Gastrocnemius medialis (tissue), 4 donors: Measurements from ENCODE around the gene LDAF1. TPM values are rescaled to one million over a fixed set of nuclear protein-coding genes. Genes with fewer than 3 reads are reported as not detected.
"Not testable (repeated sequence)": the region's sequence is repeated elsewhere in the genome, so short reads cannot be mapped to it uniquely, and the experiment has no call there.

Source experiments
- ATAC-seq, 2 donors: fragments of 150-250 bp; one replicate each; pipeline ENCODE4 v1.9.1; 2016
- DNase-seq, 2 donors: peaks; one replicate each; pipeline ENCODE4 v3.0.0-alpha.2; 2019
- H3K27ac ChIP-seq, 4 donors: fragments of 200-600 bp; sonication (generic); 1 replicate in 1 of 4; 2 replicates in 3 of 4; pipeline ENCODE4 v1.5.1; 2016 to 2018; ENCODE audit warnings: mild to moderate bottlenecking in 2 of 4, moderate library complexity in 1 of 4
- H3K27me3 ChIP-seq, 3 donors: fragments of 200-600 bp; sonication (generic) in 2 of 3; 1 replicate in 1 of 3; 2 replicates in 2 of 3; pipeline versions ENCODE4 v1.5.1 to v1.6.0; 2016 to 2019; ENCODE audit warnings: mild to moderate bottlenecking in 1 of 3, moderate library complexity in 1 of 3
- H3K36me3 ChIP-seq, 2 donors: fragments of 200-600 bp; sonication (generic) in 1 of 2; one replicate each; pipeline ENCODE4 v1.5.1; 2017 to 2018
- H3K4me1 ChIP-seq, 2 donors: fragments of 200-600 bp; sonication (generic) in 1 of 2; one replicate each; pipeline ENCODE4 v1.5.1; 2016 to 2017; ENCODE audit warnings: mild to moderate bottlenecking in 2 of 2
- H3K4me3 ChIP-seq, 4 donors: fragments of 200-600 bp; sonication (generic) in 3 of 4; 1 replicate in 1 of 4; 2 replicates in 3 of 4; pipeline ENCODE4 v1.5.1; 2016 to 2019; ENCODE audit warnings: mild to moderate bottlenecking in 2 of 4
- H3K9me3 ChIP-seq, 3 donors: fragments of 200-600 bp; sonication (generic) in 2 of 3; 1 replicate in 1 of 3; 2 replicates in 2 of 3; pipeline ENCODE4 v1.5.1; 2016 to 2019
- CTCF ChIP-seq, 5 experiments: fragments of 450-650 bp in 3 of 5; fragments of 200-600 bp in 2 of 5; sonication (generic) in 2 of 5; IDR thresholded peaks in 4 of 5; conservative IDR thresholded peaks in 1 of 5; 1 replicate in 4 of 5; 2 replicates in 1 of 5; pipeline ENCODE4 v1.5.1; 2016 to 2019; ENCODE audit warnings: antibody characterized with exemption in 5 of 5, mild to moderate bottlenecking in 3 of 5, moderate library complexity in 3 of 5
- POLR2A ChIP-seq, 2 donors: fragments of 450-650 bp; IDR thresholded peaks; one replicate each; pipeline ENCODE4 v1.6.1; 2017; ENCODE audit warnings: antibody characterized with exemption in 2 of 2, mild to moderate bottlenecking in 2 of 2, moderate library complexity in 2 of 2
- in situ Hi-C, 4 donors: fragments of 200-750 bp; cut with MboI; loops; one replicate each; pipeline versions ENCODE4 v1.15.0 to v1.8.0; 2017; ENCODE audit warnings: low sequenced_read_pairs in 4 of 4
- intact Hi-C: fragments of 100-400 bp; cut with DNase I; formaldehyde crosslinking; loops from one replicate; pipeline ENCODE4 v1.15.1; 2023; ENCODE audit warnings: low total_unique reads
- total RNA-seq, 4 donors: library from RNA; depleted of rRNA; stranded (reverse); fragments of >200 nt; gene quantifications; one replicate each; pipeline versions ENCODE4 v1.1.0 to v1.2.3, GENCODE V29; 2016

Gene LDAF1
- total RNA-seq, 4 donors from 2014 or later: 19.4 to 70.0 (median 34.3) TPM

DNA sequence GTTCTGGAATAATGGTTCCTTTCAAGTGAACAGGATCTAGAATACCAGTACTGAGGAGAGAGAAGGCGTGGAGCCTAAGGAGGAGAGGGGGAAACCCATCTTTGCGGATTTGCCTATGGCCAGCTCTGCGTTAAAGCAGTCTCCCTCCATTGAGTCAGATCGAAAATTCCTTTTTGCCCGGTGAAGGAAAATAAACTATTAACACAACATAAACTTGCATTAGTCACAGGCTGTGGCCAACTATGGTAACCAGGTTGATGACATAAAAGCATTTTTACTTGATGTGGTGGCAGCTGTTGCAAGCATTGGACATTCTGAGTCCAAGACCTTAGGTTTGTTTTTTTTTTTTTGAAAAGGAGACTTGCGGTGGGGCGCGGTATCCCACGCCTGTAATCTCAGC lies 8.9 kb downstream of the LDAF1 start:
- intact Hi-C loops (no loop called here), in situ Hi-C loops (loop anchor here in 2 of 4 donors (10.0 to 25.0 kb wide), 2 partner anchors 127 to 1020 kb away; no protein-coding TSS in a partner anchor)
- TF ChIP-seq POLR2A (IDR thresholded peaks at IDR 0.05) (no peak), CTCF (IDR thresholded peaks at IDR 0.05 in 4 of 5, conservative IDR thresholded peaks at IDR 0.05 in 1 of 5) (no peak)
- no peaks in the 10 kb centered on the region for H3K9me3 ChIP-seq
- H3K4me3 ChIP-seq: no peak overlapping the region
- peaks cover 0 to 28% of the 10 kb centered on the region in 2 donors for H3K36me3 ChIP-seq
- ATAC-seq (no peak), DNase-seq (no peak)
- H3K4me1 ChIP-seq: peaks cover 13 to 25% of the 10 kb centered on the region in 2 donors
- H3K27ac ChIP-seq: no peak overlapping the region
- no peaks in the 10 kb centered on the region for H3K27me3 ChIP-seq

DNA sequence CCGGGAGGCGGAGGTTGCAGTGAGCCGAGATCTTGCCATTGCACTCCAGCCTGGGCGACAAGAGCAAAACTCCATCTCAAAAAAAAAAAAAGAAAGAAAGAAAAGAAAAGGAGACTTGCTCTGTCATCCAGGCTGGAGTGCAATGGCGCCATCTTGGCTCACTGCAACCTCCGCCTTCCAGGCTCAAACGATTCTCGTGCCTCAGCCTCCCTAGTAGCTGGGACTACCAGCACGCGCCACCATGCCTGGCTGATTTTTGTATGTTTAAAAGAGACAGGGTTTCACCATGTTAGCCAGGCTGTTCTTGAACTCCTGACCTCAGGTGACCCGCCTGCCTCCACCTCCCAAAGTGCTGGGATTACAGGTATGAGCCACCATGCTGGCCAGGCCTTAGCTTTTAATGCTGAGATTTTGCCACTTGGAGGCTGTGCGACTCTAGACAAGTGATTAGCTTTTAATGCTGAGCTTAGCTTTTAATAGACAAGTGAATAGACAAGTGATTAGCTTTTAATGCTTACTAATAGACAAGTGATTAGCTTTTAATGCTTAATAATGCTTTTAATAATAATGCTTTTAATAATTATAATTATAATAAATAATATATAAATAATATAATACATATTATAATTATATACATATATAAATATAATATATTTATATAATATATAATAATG lies 9.6 kb downstream of the LDAF1 start:
- Histone ChIP-seq H3K27ac (no peak overlapping the region), H3K4me3 (no peak overlapping the region), H3K4me1 (peaks cover 6 to 18% of the 10 kb centered on the region in 2 donors), H3K36me3 (peaks cover 0 to 35% of the 10 kb centered on the region in 2 donors), H3K9me3 (no peaks in the 10 kb centered on the region), H3K27me3 (no peaks in the 10 kb centered on the region)
- DNase-seq (no peak), ATAC-seq (no peak)
- intact Hi-C loops: no loop called here
- TF ChIP-seq POLR2A (IDR thresholded peaks at IDR 0.05) (no peak), CTCF (IDR thresholded peaks at IDR 0.05 in 4 of 5, conservative IDR thresholded peaks at IDR 0.05 in 1 of 5) (no peak)
- in situ Hi-C loops: loop anchor here in 2 of 4 donors (10.0 to 25.0 kb wide), 2 partner anchors 127 to 1019 kb away; no protein-coding TSS in a partner anchor

DNA sequence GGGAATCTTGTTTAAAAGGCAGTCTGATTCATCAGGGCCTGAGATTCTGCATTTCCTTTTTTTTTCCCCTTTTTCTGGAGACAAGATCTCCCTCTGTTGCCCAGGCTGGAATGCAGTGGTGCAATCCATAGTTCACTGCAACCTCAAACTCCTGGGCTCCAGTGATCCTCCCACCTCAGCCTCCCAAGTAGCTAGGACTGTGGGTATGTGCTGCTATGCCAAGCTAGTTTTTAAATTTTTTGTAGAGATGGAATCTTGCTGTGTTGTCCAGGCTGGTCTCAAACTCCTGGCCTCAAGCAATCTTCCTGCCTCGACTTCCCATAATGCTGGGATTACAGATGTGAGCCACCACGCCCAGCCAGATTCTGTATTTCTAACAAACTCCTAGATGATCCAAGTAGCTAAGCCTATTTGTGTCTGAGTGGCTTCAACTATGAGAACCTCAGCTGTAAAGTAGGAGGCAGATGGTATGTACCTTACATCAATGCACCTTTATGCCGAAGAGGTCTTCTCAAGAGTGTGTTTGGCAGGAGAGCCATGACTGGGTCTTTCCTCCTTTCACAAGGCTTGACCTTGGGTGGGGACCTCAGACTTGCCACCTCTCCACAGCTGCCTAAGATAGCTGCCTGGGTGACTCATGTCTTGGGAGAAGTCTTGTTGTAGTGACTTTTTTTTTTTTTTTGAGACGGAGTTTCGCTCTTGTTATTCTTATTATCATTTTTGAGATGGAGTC lies 10.9 kb downstream of the LDAF1 start:
- Histone ChIP-seq H3K27me3 (no peaks in the 10 kb centered on the region), H3K36me3 (peaks cover 0 to 46% of the 10 kb centered on the region in 2 donors), H3K4me1 (peaks cover 0 to 5% of the 10 kb centered on the region in 2 donors), H3K9me3 (no peaks in the 10 kb centered on the region), H3K27ac (no peak overlapping the region), H3K4me3 (no peak overlapping the region)
- intact Hi-C loops: no loop called here
- no peak for TF ChIP-seq CTCF (IDR thresholded peaks at IDR 0.05 in 4 of 5, conservative IDR thresholded peaks at IDR 0.05 in 1 of 5)
- TF ChIP-seq POLR2A (IDR thresholded peaks at IDR 0.05): no peak
- no peak for DNase-seq
- no peak for ATAC-seq
- in situ Hi-C loops: loop anchor here in 2 of 4 donors (10.0 to 25.0 kb wide), 2 partner anchors 125 to 1018 kb away; no protein-coding TSS in a partner anchor

GRCh38 chr16:21170116-21170515 lies 11.6 kb downstream of the LDAF1 start:
- H3K9me3 ChIP-seq, H3K4me1 ChIP-seq, DNase-seq, H3K27ac ChIP-seq, H3K27me3 ChIP-seq, intact Hi-C loops, ATAC-seq, H3K4me3 ChIP-seq: not testable (repeated sequence)
- in situ Hi-C loops: loop anchor here in 2 of 4 donors (10.0 to 25.0 kb wide), 2 partner anchors 1017 to 1505 kb away; no protein-coding TSS in a partner anchor
- peaks cover 0 to 53% of the 10 kb centered on the region in 2 donors for H3K36me3 ChIP-seq

DNA sequence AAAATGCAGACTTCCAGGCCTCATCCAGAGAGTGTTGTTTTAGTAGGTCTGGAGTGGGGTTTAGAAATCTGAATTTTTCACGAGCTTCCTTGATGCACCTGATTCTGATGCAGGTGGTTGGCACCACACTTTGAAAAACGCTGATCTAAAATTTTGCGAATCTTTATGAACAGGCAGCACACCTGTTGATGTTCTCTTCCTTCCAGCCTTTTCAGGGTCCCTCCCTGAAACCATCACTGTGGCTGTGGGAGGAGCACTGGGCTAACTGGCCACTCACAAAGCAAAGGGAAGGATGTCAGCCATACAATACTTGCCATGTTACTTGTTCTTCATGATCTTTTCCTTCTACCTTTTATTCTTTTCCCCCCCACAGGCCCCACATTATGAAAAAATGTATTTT lies 14.2 kb downstream of the LDAF1 start:
- no peaks in the 10 kb centered on the region for H3K27me3 ChIP-seq
- in situ Hi-C loops (loop anchor here in 2 of 4 donors (10.0 to 25.0 kb wide), 2 partner anchors 1015 to 1502 kb away; no protein-coding TSS in a partner anchor), intact Hi-C loops (no loop called here)
- TF ChIP-seq CTCF (IDR thresholded peaks at IDR 0.05 in 4 of 5, conservative IDR thresholded peaks at IDR 0.05 in 1 of 5): no peak
- no peak for TF ChIP-seq POLR2A (IDR thresholded peaks at IDR 0.05)
- H3K36me3 ChIP-seq: peaks cover 0 to 66% of the 10 kb centered on the region in 2 donors
- DNase-seq: no peak
- no peak overlapping the region for H3K4me3 ChIP-seq
- no peak for ATAC-seq
- H3K4me1 ChIP-seq: no peaks in the 10 kb centered on the region
- H3K9me3 ChIP-seq: no peaks in the 10 kb centered on the region
- no peak overlapping the region for H3K27ac ChIP-seq
